ENCODE measurements around the gene SF3B1. TPM values are rescaled to one million over a fixed set of nuclear protein-coding genes. Genes with fewer than 3 reads are reported as not detected.
"Not testable (repeated sequence)": the region's sequence is repeated elsewhere in the genome, so short reads cannot be mapped to it uniquely, and the experiment has no call there.

SF3B1 gene
- polyA plus RNA-seq, 3 donors, result 82.5 to 113 (median 109) TPM

- H3K27ac ChIP-seq (ENCODE audit: low read depth, low read length), result no peak overlapping the region
- WGBS, 3 donors, result 95 to 100% (median 96%) methylated on average over 1 of the region's 1 CpG
Measured at GRCh38 chr2:197359859-197360258, 75.0 kb downstream of the SF3B1 start.

- WGBS, 3 donors, result 67 to 69% (median 69%) methylated on average over 2 of the region's 2 CpGs
- no peak overlapping the region for H3K27ac ChIP-seq (ENCODE audit: low read depth, low read length)
Measured at GRCh38 chr2:197358931-197359330, 75.9 kb downstream of the SF3B1 start.

GRCh38 chr2:197357986-197358385, 76.8 kb downstream of the SF3B1 start:
- WGBS, 3 donors, result 76 to 100% (median 79%) methylated on average over 1 of the region's 1 CpG

GRCh38 chr2:197356136-197356535, 78.7 kb downstream of the SF3B1 start:
- 79 to 84% (median 83%) methylated on average over 5 of the region's 5 CpGs for WGBS, 3 donors
- no peak overlapping the region for H3K27ac ChIP-seq (ENCODE audit: low read depth, low read length)

More at GRCh38 chr2:197357986-197358385, 76.8 kb downstream of the SF3B1 start:
- H3K27ac ChIP-seq (ENCODE audit: low read depth, low read length), result no peak overlapping the region

- WGBS, 3 donors, result 93 to 100% (median 96%) methylated on average over 4 of the region's 4 CpGs
- no peak overlapping the region for H3K27ac ChIP-seq (ENCODE audit: low read depth, low read length)
Measured at GRCh38 chr2:197354169-197354558, 80.7 kb downstream of the SF3B1 start.

GRCh38 chr2:197353393-197354168, 81.2 kb downstream of the SF3B1 start:
- H3K27ac ChIP-seq (ENCODE audit: low read depth, low read length), result no peak overlapping the region
- WGBS, 3 donors, result 80 to 84% (median 82%) methylated on average over 3 of the region's 3 CpGs

- WGBS, 3 donors, result 92 to 99% (median 97%) methylated on average over 2 of the region's 2 CpGs
- H3K27ac ChIP-seq (ENCODE audit: low read depth, low read length), result no peak overlapping the region
Measured at GRCh38 chr2:197349699-197350098, 85.1 kb downstream of the SF3B1 start.

- no peak overlapping the region for H3K27ac ChIP-seq (ENCODE audit: low read depth, low read length)
- 58 to 70% (median 59%) methylated on average over 5 of the region's 5 CpGs for WGBS, 3 donors
Measured at GRCh38 chr2:197348721-197349360, 86.0 kb downstream of the SF3B1 start.

GRCh38 chr2:197345846-197346370, 88.9 kb downstream of the SF3B1 start:
- 85 to 97% (median 91%) methylated on average over 5 of the region's 5 CpGs for WGBS, 3 donors
- H3K27ac ChIP-seq (ENCODE audit: low read depth, low read length), result no peak overlapping the region

- not testable (repeated sequence) for H3K27ac ChIP-seq (ENCODE audit: low read depth, low read length)
- WGBS, 3 donors, result 87 to 90% (median 89%) methylated on average over 5 of the region's 5 CpGs
Measured at GRCh38 chr2:197343968-197344367, 90.9 kb downstream of the SF3B1 start.

- 86 to 93% (median 91%) methylated on average over 5 of the region's 5 CpGs for WGBS, 3 donors
- no peak overlapping the region for H3K27ac ChIP-seq (ENCODE audit: low read depth, low read length)
Measured at GRCh38 chr2:197340591-197340990, 94.2 kb downstream of the SF3B1 start.

Other genes starting within 250 kb of the SF3B1 start
- gene ANKRD44, start 124.2 kb downstream of the SF3B1 start, polyA plus RNA-seq, result 1 to 10 TPM; 1.3 to 4.2 (median 3.5) TPM
- gene COQ10B, start 18.5 kb upstream of the SF3B1 start, polyA plus RNA-seq, result 10 to 100 TPM in 2 of 3 donors, 1 to 10 TPM in 1; 8.2 to 39.9 (median 25.4) TPM
- gene HSPD1, start 64.8 kb upstream of the SF3B1 start, polyA plus RNA-seq, result 100 to 1,000 TPM; 199 to 314 (median 237) TPM
- 100 to 1,000 TPM in 2 of 3 donors, 10 to 100 TPM in 1; 75.1 to 225 (median 199) TPM for gene HSPE1, start 65.4 kb upstream of the SF3B1 start, polyA plus RNA-seq
- 10 to 100 TPM in 2 of 3 donors, 1 to 10 TPM in 1; 9.8 to 26.8 (median 23.5) TPM for gene MOB4, start 81.0 kb upstream of the SF3B1 start, polyA plus RNA-seq
- 1 to 10 TPM in 2 of 3 donors, under 1 TPM in 1; 0.90 to 8.0 (median 2.8) TPM for gene RFTN2, start 240.6 kb upstream of the SF3B1 start, polyA plus RNA-seq